BJ (cell line): ENCODE results near the gene IL17C. TPM values are rescaled to one million over a fixed set of nuclear protein-coding genes. Genes with fewer than 3 reads are reported as not detected.

ENCODE experiments used
- CTCF ChIA-PET: fragments of 350-600 bp; formaldehyde crosslinking; extraction: SDS; loops from one replicate; lab custom pipeline; 2021; ENCODE audit warnings: antibody characterized with exemption, inconsistent platforms; lab: Yijun Ruan, JAX
- POLR2A ChIA-PET: fragments of 300-600 bp; sonication (Branson Sonifier 250); formaldehyde crosslinking; extraction: SDS; loops from one replicate; lab custom pipeline; 2021; ENCODE audit warnings: antibody characterized with exemption; lab: Charles Lee
- DNase-seq: peaks from one replicate; pipeline ENCODE4 v3.0.0-alpha.2; 2011; ENCODE audit warnings: low read depth
- H3K27me3 ChIP-seq: 2 replicates; pipeline ENCODE4 v1.6.0; 2011; ENCODE audit warnings: low read length; ENCODE audit not compliant: control insufficient read depth, insufficient read depth
- H3K36me3 ChIP-seq: 2 replicates; pipeline ENCODE4 v1.5.1; 2011; ENCODE audit warnings: low read length; ENCODE audit not compliant: control insufficient read depth, insufficient read depth
- H3K4me3 ChIP-seq: 2 replicates; pipeline ENCODE4 v1.5.1; 2011; ENCODE audit warnings: low read depth, mild to moderate bottlenecking, control low read depth, low read length
- polyA plus RNA-seq: library from polyadenylated mRNA; depleted of rRNA; stranded (reverse); fragments of >200 nt; gene quantifications from 2 replicates; pipeline ENCODE4 v1.2.3, GENCODE V29; 2011
- TF ChIP-seq, protein P1 (sequence below): IDR thresholded peaks from 2 replicates; pipeline ENCODE4 v1.5.1; 2011; ENCODE audit warnings: low read depth, mild to moderate bottlenecking, control low read depth, inconsistent platforms, low read length, moderate library complexity; ENCODE audit not compliant: insufficient read depth

IL17C gene
- polyA plus RNA-seq, 1 experiment, result not detected

DNA sequence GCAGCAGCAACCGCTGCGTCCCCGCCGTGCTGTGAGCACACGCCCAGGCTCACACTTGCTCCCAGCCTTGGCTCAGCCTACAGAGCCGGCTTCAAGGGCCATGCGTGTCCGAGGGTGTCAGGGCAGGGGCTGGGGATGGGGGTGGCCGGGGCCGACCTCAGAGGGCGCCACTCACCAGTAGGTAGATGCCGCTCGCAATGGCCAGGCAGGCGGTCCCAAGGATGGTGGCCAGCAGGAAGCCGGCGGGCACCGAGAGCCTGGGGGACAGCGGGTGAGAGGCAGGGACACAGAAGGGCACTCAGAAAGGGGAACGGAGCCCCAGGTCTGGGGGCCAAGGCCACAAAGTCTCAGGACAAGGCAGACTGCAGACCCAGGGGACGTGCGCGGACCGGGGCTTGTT, 7.6 kb downstream of the IL17C start:
- Histone ChIP-seq H3K27me3 (no peaks in the 10 kb centered on the region; the same call in 1 of the 2 replicates), H3K4me3 (no peak overlapping the region), H3K36me3 (peaks cover 3% of the 10 kb centered on the region)
- TF ChIP-seq, protein P1, sequence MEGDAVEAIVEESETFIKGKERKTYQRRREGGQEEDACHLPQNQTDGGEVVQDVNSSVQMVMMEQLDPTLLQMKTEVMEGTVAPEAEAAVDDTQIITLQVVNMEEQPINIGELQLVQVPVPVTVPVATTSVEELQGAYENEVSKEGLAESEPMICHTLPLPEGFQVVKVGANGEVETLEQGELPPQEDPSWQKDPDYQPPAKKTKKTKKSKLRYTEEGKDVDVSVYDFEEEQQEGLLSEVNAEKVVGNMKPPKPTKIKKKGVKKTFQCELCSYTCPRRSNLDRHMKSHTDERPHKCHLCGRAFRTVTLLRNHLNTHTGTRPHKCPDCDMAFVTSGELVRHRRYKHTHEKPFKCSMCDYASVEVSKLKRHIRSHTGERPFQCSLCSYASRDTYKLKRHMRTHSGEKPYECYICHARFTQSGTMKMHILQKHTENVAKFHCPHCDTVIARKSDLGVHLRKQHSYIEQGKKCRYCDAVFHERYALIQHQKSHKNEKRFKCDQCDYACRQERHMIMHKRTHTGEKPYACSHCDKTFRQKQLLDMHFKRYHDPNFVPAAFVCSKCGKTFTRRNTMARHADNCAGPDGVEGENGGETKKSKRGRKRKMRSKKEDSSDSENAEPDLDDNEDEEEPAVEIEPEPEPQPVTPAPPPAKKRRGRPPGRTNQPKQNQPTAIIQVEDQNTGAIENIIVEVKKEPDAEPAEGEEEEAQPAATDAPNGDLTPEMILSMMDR, result no peak
- CTCF ChIA-PET, result no interaction called here
- DNase-seq, result no peak
- POLR2A ChIA-PET, result no interaction called here

DNA sequence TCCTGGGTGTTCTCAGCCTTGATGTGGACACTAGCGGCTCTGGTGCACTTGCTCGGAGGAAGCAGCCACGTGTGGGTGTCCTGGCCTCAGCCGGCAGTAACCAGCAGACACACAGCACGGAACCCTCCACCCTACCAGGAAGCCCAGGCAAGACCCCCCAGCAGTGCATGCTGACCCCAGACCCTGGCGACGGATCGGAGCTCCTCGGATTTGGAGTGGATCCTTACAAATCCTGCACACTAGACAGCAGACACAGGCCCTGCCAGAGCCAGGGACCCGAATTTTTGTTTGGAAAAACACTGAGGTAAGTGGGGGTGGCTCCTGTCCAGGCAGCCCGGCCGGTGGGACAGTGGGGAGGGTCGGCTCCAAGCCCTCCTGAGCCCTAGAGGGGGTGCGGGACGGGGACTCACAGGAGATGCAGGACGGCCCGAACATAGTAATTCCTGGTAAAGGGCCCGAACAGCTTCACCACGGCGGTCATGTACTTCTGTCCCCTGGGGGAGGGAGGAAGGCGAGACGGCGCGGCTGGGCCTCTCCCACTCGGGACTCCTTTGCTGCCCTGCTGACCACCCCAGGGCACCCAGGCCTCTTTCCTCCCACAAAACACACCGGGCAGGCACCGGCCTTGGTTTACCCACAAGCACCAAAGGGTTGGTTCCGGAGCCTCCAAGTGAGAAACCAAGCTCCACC, 8.1 kb downstream of the IL17C start:
- Histone ChIP-seq H3K4me3 (no peak overlapping the region), H3K36me3 (peaks cover 3% of the 10 kb centered on the region), H3K27me3 (no peaks in the 10 kb centered on the region)
- ChIA-PET POLR2A (no interaction called here), CTCF (no interaction called here)
- no peak for DNase-seq
- TF ChIP-seq, protein P1, result no peak

DNA sequence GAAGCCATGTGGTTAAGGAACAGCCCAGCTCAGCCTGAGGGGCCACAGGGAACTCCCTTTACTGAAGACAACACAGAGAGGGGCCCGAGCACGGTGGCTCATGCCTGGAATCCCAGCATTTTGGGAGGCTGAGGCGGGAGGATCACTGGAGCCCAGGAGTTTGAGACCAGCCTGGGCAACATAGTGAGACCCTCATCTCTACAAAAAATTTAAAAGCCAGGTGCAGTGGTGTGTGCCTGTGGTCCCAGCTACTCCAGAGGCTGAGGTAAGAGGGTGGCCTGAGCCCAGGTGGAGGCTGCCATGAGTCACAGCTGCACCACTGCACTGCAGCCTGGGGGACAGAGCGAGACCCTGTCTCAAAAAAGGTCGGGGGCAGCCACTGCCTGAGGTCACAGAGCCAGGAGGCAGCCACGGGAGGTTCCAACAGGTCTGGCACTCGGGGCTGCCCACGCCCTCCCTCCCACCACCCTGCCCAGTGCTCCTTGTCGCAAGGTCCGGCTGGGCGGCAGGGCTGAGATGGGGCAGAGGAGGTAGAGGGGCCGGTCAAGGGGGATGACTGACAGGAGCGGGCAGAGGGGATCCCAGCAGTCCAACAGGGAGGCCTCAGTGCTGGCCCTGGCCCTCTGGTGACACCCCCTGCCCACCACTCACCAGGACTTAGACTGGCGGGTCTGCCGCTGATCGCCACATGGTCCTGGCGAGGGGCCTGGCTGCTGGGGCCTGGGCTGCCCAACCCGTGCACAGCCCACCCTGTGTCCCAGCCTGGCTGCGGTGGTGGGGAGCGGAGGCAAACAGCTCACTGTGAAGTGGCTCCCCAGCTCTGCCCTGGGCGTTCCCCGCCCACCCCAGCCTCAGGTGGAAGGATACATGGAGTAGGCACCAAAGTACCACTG, 9.1 kb downstream of the IL17C start:
- Histone ChIP-seq H3K27me3 (no peaks in the 10 kb centered on the region), H3K36me3 (peaks cover 3% of the 10 kb centered on the region), H3K4me3 (no peak overlapping the region)
- CTCF ChIA-PET, result no interaction called here
- POLR2A ChIA-PET, result no interaction called here
- no peak for DNase-seq
- TF ChIP-seq, protein P1, result no peak

DNA sequence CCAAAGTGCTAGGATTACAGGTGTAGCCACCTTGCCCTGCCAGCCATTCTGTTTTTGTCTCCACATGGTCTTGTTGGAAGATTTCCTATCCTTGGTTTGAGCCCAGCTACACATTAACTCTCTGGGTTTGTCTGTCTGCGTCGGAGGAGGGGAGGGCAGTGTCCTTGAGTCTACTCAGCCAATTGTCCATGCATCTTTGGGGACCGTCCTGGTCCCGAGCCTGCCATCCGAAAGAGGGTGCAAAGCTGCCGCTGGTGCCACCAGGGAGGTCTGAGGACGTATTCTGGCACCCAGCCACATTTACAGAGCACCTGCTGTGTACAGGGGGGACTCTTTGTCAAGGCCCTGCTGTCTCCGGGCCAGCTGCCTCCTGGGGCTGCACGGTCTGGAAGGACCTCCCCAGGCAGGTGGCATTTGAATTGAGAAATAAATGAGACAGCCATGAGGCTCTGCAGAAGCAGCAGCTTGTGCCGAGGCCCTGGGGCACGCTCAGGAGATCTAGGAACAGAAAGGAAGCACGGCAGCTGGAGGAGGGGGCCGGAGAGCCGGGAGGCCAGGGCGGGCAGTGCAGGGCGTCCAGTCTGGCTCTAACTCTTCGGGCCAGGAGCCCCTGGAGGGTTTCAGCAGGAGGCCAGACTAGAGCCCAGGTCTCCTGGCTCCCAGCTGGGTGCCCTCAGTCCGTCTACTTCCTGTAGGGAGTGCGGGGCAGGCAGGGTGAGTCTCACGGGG, 11.0 kb downstream of the IL17C start:
- Histone ChIP-seq H3K36me3 (peaks cover 1% of the 10 kb centered on the region; the same call in 1 of the 2 replicates), H3K27me3 (no peaks in the 10 kb centered on the region), H3K4me3 (peak overlapping the region; percentile 86)
- TF ChIP-seq, protein P1, result no peak
- ChIA-PET POLR2A (no interaction called here), CTCF (interaction anchor here (1.5 kb wide), 1 partner anchor 10 kb away, joined by 3 read pairs; no protein-coding TSS in a partner anchor)
- no peak for DNase-seq
